A549 (cell line): ENCODE data around the gene PPP6R3. TPM values are rescaled to one million over a fixed set of nuclear protein-coding genes. Genes with fewer than 3 reads are reported as not detected.

Experiments
- ATAC-seq, 2 experiments: fragments of 200-7000 bp in 1 of 2; fragments of >200 bp in 1 of 2; cut with Nextera tagmentation in 1 of 2; cut with Tn5 transposase in 1 of 2; 3 replicates each; pipeline versions ENCODE4 v1.8.0 to v1.9.1; 2018 to 2020; ENCODE audit warnings: mild to moderate bottlenecking in 1 of 2, moderate library complexity in 1 of 2
- CTCF ChIA-PET: fragments of 300-600 bp; sonication (Branson Sonifier 250); formaldehyde crosslinking; extraction: SDS; loops from one replicate; lab custom pipeline; 2021; ENCODE audit warnings: antibody characterized with exemption, inconsistent platforms; lab: Yijun Ruan, JAX
- POLR2A ChIA-PET: fragments of 350-600 bp; formaldehyde crosslinking; extraction: SDS; loops from one replicate; lab custom pipeline; 2021; ENCODE audit warnings: antibody characterized with exemption, inconsistent platforms; lab: Yijun Ruan, JAX
- DNase-seq, 2 experiments: peaks; one replicate each; pipeline versions ENCODE4 v3.0.0 to v3.0.0-alpha.2; 2011 to 2016; ENCODE audit warnings: low read depth in 1 of 2, low spot score in 1 of 2
- FAIRE-seq: peaks from 2 replicates; lab custom pipeline; 2011; peaks lifted over from hg19 to GRCh38; lab: Jason Lieb, UNC
- H3K27ac ChIP-seq, 2 experiments: fragments of >200 bp; sonication (Bioruptor Twin); formaldehyde crosslinking; 3 replicates each; pipeline ENCODE4 v1.5.1; 2016 to 2017
- H3K4me1 ChIP-seq: fragments of >200 bp; sonication (Bioruptor Twin); formaldehyde crosslinking; 3 replicates; pipeline ENCODE4 v1.6.1; 2016
- H3K4me2 ChIP-seq: fragments of >200 bp; sonication (Bioruptor Twin); formaldehyde crosslinking; 3 replicates; pipeline ENCODE4 v1.6.1; 2016
- H3K4me3 ChIP-seq: fragments of >200 bp; sonication (Bioruptor Twin); formaldehyde crosslinking; 3 replicates; pipeline ENCODE4 v1.5.1; 2016
- H3K9me3 ChIP-seq: fragments of >200 bp; sonication (Bioruptor Twin); formaldehyde crosslinking; 3 replicates; pipeline ENCODE4 v1.6.1; 2016
- BHLHE40 ChIP-seq: IDR thresholded peaks from 2 replicates; pipeline ENCODE4 v1.6.1; 2012; ENCODE audit warnings: low read depth, low read length, inconsistent platforms
- CBX8 ChIP-seq: fragments of 200-600 bp; sonication (generic); IDR thresholded peaks from 2 replicates; pipeline ENCODE4 v1.6.1; 2016
- CEBPB ChIP-seq, 2 experiments: fragments of >200 bp in 1 of 2; sonication (Bioruptor Twin) in 1 of 2; formaldehyde crosslinking in 1 of 2; IDR thresholded peaks; 2 replicates each; pipeline ENCODE4 v1.6.1; 2012 to 2016
- CHD4 ChIP-seq: fragments of 200-600 bp; sonication (generic); IDR thresholded peaks from 2 replicates; pipeline ENCODE4 v1.6.1; 2016; ENCODE audit warnings: antibody characterized with exemption, mild to moderate bottlenecking, borderline replicate concordance
- EP300 ChIP-seq, 2 experiments: fragments of >200 bp; sonication (Bioruptor Twin); formaldehyde crosslinking; IDR thresholded peaks; 2 replicates in 1 of 2; 3 replicates in 1 of 2; pipeline ENCODE4 v1.6.1; 2016 to 2017
- FOSL2 ChIP-seq, 2 experiments: fragments of 450-650 bp in 1 of 2; fragments of >200 bp in 1 of 2; sonication (Bioruptor Twin) in 1 of 2; formaldehyde crosslinking; IDR thresholded peaks; 2 replicates each; pipeline versions ENCODE4 v1.5.0 to v1.6.1; 2016 to 2020; ENCODE audit warnings: mild to moderate bottlenecking in 1 of 2, moderate library complexity in 1 of 2
- HOXB13 ChIP-seq: fragments of 250-450 bp; sonication (Bioruptor Pico); IDR thresholded peaks from 2 replicates; pipeline ENCODE4 v1.5.0; 2020; ENCODE audit warnings: low read depth, mild to moderate bottlenecking, moderate library complexity
- MAZ ChIP-seq: fragments of 150-350 bp; IDR thresholded peaks from 2 replicates; pipeline ENCODE4 v1.6.1; 2014; ENCODE audit warnings: antibody characterized with exemption, low read depth, low read length, borderline replicate concordance
- MYC ChIP-seq: IDR thresholded peaks from 2 replicates; pipeline ENCODE4 v1.6.1; 2012; ENCODE audit warnings: mild to moderate bottlenecking, inconsistent platforms, low read length, improper control_type of control experiment, borderline replicate concordance
- NFE2L2 ChIP-seq: fragments of 150-350 bp; conservative IDR thresholded peaks from 2 replicates; pipeline ENCODE4 v1.6.1; 2014; ENCODE audit warnings: low read length
- NR3C1 ChIP-seq: fragments of >200 bp; sonication (Bioruptor Twin); formaldehyde crosslinking; IDR thresholded peaks from 3 replicates; pipeline ENCODE4 v1.6.1; 2017
- TFCP2L1 ChIP-seq: fragments of 250-450 bp; sonication (Bioruptor Pico); IDR thresholded peaks from 2 replicates; pipeline ENCODE4 v1.5.0; 2021; ENCODE audit warnings: mild to moderate bottlenecking
- ZC3H11A ChIP-seq: fragments of 450-650 bp; IDR thresholded peaks from 2 replicates; pipeline ENCODE4 v1.6.1; 2014; ENCODE audit warnings: antibody characterized with exemption, mild to moderate bottlenecking
- ZSCAN20 ChIP-seq: fragments of 250-450 bp; sonication (Bioruptor Pico); IDR thresholded peaks from 2 replicates; pipeline ENCODE4 v1.8.0; 2022; ENCODE audit warnings: mild to moderate bottlenecking, moderate library complexity
- WGBS: methylation state at CpG from one replicate; pipeline ENCODE4 v1.1.6; 2017; ENCODE audit errors: missing lambda C conversion rate; 5-methylcytosine and 5-hydroxymethylcytosine counted together
- polyA plus RNA-seq, 4 experiments: library from polyadenylated mRNA; depleted of rRNA in 3 of 4; stranded (reverse); fragments of >200 nt; fragmentation: RNase III in 1 of 4; extraction: RNeasy Plus Mini Kit Qiagen cat#74134 plus additional on column Dnase treatment in 1 of 4; gene quantifications; 2 replicates in 3 of 4; 3 replicates in 1 of 4; pipeline ENCODE4 v1.2.3, GENCODE V29; 2011 to 2017
- TF ChIP-seq, protein P1 (sequence below): fragments of 250-450 bp; sonication (Bioruptor Pico); IDR thresholded peaks from 2 replicates; pipeline ENCODE4 v1.5.0; 2020; ENCODE audit warnings: low read depth, mild to moderate bottlenecking, moderate library complexity
- TF ChIP-seq, protein P2 (sequence below): fragments of >200 bp; sonication (Bioruptor Twin); formaldehyde crosslinking; IDR thresholded peaks from 2 replicates; pipeline ENCODE4 v1.6.1; 2016
- TF ChIP-seq, protein P3 (sequence below): fragments of >200 bp; sonication (Bioruptor Twin); formaldehyde crosslinking; IDR thresholded peaks from 3 replicates; pipeline ENCODE4 v1.5.1; 2016
- TF ChIP-seq, protein P4 (sequence below): fragments of 150-350 bp; IDR thresholded peaks from 2 replicates; pipeline ENCODE4 v1.6.1; 2014; ENCODE audit warnings: low read depth, mild to moderate bottlenecking, low read length
- TF ChIP-seq, protein P5 (sequence below): fragments of >200 bp; sonication (Bioruptor Twin); formaldehyde crosslinking; IDR thresholded peaks from 3 replicates; pipeline ENCODE4 v1.6.1; 2016
- TF ChIP-seq, protein P6 (sequence below): fragments of 250-450 bp; sonication (Bioruptor Pico); IDR thresholded peaks from 2 replicates; pipeline ENCODE4 v1.5.0; 2021; ENCODE audit warnings: mild to moderate bottlenecking, moderate library complexity, borderline replicate concordance

The PPP6R3 gene
- polyA plus RNA-seq, 2 of the 4 experiments (the other 2 are of a cell fraction), result 69.7 to 114 TPM

DNA sequence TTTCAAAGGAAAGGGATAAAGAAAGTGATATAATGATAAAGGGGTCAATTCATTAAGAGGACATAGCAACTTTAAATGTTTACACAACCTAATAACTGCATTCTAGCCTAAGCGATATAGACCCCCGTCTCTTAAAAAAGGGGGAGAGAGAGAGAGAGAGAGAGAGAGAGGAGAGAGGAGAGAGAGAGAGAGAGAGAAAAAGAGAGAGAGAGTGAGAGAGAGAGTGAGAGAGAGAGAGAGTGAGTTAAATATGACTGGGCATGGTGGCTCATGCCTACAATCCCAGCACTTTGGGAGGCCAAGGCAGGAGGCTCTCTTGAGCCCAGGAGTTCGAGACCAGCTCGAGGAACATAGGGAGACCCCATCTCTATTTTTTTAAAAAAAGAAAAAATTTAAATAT is 133.6 kb downstream of the PPP6R3 start:
- Histone ChIP-seq H3K4me3 (no peak overlapping the region), H3K4me2 (no peak overlapping the region), H3K9me3 (no peaks in the 10 kb centered on the region), H3K27ac (no peak overlapping the region), H3K4me1 (no peaks in the 10 kb centered on the region)
- ATAC-seq, result no peak
- DNase-seq, result no peak
- CTCF ChIA-PET, result no interaction called here
- no peak for FAIRE-seq
- POLR2A ChIA-PET, result no interaction called here
- 95% methylated on average over 4 of the region's 4 CpGs for WGBS
- TF ChIP-seq FOSL2 (IDR thresholded peaks at IDR 0.05) (no peak), FOSL2 (CRISPR knock-in tag; IDR thresholded peaks at IDR 0.05) (no peak), ZC3H11A (no peak), CEBPB (IDR thresholded peaks at IDR 0.05) (no peak), CBX8 (no peak), TFCP2L1 (no peak), NR3C1 (no peak), ZSCAN20 (no peak), CHD4 (no peak), EP300 (IDR thresholded peaks at IDR 0.05) (no peak)
- TF ChIP-seq, protein P1, sequence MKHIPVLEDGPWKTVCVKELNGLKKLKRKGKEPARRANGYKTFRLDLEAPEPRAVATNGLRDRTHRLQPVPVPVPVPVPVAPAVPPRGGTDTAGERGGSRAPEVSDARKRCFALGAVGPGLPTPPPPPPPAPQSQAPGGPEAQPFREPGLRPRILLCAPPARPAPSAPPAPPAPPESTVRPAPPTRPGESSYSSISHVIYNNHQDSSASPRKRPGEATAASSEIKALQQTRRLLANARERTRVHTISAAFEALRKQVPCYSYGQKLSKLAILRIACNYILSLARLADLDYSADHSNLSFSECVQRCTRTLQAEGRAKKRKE (CRISPR knock-in tag), result no peak
- TF ChIP-seq, protein P2, sequence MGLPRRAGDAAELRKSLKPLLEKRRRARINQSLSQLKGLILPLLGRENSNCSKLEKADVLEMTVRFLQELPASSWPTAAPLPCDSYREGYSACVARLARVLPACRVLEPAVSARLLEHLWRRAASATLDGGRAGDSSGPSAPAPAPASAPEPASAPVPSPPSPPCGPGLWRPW, result no peak

DNA sequence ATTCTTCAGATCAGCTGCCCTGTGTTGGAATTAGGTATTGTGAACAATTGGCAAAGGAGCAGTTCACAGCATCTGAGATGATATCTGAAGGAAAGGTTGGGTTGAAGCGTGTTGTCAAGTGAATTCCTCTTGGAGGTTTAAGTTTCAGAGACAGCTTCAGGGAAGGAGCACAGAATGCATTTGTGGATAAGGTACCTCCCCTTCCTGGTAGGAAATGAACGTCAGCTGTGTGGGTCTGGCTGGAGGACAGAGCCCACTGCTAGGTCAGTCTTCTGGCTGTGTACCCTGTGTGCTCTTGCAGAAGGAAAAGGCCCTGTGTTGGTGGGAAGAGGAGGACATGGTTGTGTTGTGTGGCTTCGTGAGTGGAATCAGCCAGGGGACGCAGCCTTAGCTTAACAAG is 135.7 kb downstream of the PPP6R3 start:
- Histone ChIP-seq H3K4me1 (no peaks in the 10 kb centered on the region), H3K4me3 (no peak overlapping the region), H3K9me3 (no peaks in the 10 kb centered on the region), H3K4me2 (no peak overlapping the region), H3K27ac (no peak overlapping the region)
- no peak for ATAC-seq
- WGBS, result 92% methylated on average over 4 of the region's 4 CpGs
- no peak for TF ChIP-seq EP300 (IDR thresholded peaks at IDR 0.05)
- TF ChIP-seq, protein P3, sequence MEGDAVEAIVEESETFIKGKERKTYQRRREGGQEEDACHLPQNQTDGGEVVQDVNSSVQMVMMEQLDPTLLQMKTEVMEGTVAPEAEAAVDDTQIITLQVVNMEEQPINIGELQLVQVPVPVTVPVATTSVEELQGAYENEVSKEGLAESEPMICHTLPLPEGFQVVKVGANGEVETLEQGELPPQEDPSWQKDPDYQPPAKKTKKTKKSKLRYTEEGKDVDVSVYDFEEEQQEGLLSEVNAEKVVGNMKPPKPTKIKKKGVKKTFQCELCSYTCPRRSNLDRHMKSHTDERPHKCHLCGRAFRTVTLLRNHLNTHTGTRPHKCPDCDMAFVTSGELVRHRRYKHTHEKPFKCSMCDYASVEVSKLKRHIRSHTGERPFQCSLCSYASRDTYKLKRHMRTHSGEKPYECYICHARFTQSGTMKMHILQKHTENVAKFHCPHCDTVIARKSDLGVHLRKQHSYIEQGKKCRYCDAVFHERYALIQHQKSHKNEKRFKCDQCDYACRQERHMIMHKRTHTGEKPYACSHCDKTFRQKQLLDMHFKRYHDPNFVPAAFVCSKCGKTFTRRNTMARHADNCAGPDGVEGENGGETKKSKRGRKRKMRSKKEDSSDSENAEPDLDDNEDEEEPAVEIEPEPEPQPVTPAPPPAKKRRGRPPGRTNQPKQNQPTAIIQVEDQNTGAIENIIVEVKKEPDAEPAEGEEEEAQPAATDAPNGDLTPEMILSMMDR, result no peak
- TF ChIP-seq MYC, result no peak
- no peak for TF ChIP-seq HOXB13 (CRISPR knock-in tag)
- no peak for TF ChIP-seq ZC3H11A
- TF ChIP-seq, protein P4, sequence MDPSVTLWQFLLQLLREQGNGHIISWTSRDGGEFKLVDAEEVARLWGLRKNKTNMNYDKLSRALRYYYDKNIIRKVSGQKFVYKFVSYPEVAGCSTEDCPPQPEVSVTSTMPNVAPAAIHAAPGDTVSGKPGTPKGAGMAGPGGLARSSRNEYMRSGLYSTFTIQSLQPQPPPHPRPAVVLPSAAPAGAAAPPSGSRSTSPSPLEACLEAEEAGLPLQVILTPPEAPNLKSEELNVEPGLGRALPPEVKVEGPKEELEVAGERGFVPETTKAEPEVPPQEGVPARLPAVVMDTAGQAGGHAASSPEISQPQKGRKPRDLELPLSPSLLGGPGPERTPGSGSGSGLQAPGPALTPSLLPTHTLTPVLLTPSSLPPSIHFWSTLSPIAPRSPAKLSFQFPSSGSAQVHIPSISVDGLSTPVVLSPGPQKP, result no peak
- TF ChIP-seq ZSCAN20, result no peak
- no peak for TF ChIP-seq MAZ
- TF ChIP-seq, protein P5, sequence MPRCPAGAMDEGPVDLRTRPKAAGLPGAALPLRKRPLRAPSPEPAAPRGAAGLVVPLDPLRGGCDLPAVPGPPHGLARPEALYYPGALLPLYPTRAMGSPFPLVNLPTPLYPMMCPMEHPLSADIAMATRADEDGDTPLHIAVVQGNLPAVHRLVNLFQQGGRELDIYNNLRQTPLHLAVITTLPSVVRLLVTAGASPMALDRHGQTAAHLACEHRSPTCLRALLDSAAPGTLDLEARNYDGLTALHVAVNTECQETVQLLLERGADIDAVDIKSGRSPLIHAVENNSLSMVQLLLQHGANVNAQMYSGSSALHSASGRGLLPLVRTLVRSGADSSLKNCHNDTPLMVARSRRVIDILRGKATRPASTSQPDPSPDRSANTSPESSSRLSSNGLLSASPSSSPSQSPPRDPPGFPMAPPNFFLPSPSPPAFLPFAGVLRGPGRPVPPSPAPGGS, result no peak
- TF ChIP-seq BHLHE40, result no peak
- TF ChIP-seq NFE2L2, result no peak
- no peak for TF ChIP-seq CHD4
- TF ChIP-seq, protein P6, sequence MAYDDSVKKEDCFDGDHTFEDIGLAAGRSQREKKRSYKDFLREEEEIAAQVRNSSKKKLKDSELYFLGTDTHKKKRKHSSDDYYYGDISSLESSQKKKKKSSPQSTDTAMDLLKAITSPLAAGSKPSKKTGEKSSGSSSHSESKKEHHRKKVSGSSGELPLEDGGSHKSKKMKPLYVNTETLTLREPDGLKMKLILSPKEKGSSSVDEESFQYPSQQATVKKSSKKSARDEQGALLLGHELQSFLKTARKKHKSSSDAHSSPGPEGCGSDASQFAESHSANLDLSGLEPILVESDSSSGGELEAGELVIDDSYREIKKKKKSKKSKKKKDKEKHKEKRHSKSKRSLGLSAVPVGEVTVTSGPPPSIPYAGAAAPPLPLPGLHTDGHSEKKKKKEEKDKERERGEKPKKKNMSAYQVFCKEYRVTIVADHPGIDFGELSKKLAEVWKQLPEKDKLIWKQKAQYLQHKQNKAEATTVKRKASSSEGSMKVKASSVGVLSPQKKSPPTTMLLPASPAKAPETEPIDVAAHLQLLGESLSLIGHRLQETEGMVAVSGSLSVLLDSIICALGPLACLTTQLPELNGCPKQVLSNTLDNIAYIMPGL (CRISPR knock-in tag), result no peak
- CTCF ChIA-PET, result interaction anchor here (0.8 to 1.8 kb wide), 3 partner anchors 11 to 148 kb away, joined by 3 to 7 read pairs (median 6); no protein-coding TSS in a partner anchor
- DNase-seq, result no peak
- POLR2A ChIA-PET, result no interaction called here
- FAIRE-seq, result no peak
